GM12864 (cell line): ENCODE measurements around the gene SF3B4.
"Not testable (repeated sequence)": the region's sequence is repeated elsewhere in the genome, so short reads cannot be mapped to it uniquely, and the experiment has no call there.

ENCODE experiments used
- DNase-seq: peaks from one replicate; pipeline ENCODE4 v3.0.0-alpha.2; 2011; ENCODE audit warnings: low read depth
- H3K4me3 ChIP-seq: 2 replicates; pipeline ENCODE4 v1.5.1; 2011; ENCODE audit warnings: mild to moderate bottlenecking, low read depth, low read length, control low read depth
- CTCF ChIP-seq: IDR thresholded peaks from 2 replicates; pipeline ENCODE4 v1.5.1; 2011; ENCODE audit warnings: low read depth, mild to moderate bottlenecking, moderate library complexity, low read length, control low read depth, inconsistent platforms; ENCODE audit errors: missing control alignments

SF3B4 gene

DNA sequence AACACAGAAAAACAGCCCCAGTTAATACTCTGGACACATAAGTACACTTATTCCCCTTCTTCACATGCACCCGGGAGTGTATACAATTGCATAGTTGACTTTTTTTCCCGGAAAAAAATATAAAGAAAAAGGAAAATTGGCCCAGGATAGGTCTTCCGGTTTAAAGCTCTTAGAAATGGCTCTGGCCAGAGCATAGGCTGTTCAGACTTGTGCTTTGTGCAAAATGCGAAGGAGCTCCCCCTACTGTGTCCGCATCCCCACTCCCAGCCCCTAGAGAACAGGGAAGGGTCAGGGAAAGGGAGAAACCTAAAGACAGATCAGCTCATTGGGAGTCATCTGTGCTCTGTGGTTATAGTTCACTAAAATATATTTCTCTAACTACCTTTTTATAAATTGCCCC, 14.6 kb upstream of the SF3B4 start:
- no peak for TF ChIP-seq CTCF
- H3K4me3 ChIP-seq: no peak overlapping the region
- DNase-seq: no peak

- DNase-seq: no peak
- H3K4me3 ChIP-seq: no peak overlapping the region
- TF ChIP-seq CTCF: no peak
Observed at GRCh38 chr1:149940427-149940826, 12.8 kb upstream of the SF3B4 start.

- DNase-seq, H3K4me3 ChIP-seq: not testable (repeated sequence)
Observed at GRCh38 chr1:149938668-149939003, 11.0 kb upstream of the SF3B4 start.

- no peak for DNase-seq
- no peak overlapping the region for H3K4me3 ChIP-seq
- TF ChIP-seq CTCF: no peak
Observed at GRCh38 chr1:149937759-149938158, 10.2 kb upstream of the SF3B4 start.

GRCh38 chr1:149936992-149937705, 9.5 kb upstream of the SF3B4 start:
- H3K4me3 ChIP-seq: no peak overlapping the region
- no peak for TF ChIP-seq CTCF
- no peak for DNase-seq

DNA sequence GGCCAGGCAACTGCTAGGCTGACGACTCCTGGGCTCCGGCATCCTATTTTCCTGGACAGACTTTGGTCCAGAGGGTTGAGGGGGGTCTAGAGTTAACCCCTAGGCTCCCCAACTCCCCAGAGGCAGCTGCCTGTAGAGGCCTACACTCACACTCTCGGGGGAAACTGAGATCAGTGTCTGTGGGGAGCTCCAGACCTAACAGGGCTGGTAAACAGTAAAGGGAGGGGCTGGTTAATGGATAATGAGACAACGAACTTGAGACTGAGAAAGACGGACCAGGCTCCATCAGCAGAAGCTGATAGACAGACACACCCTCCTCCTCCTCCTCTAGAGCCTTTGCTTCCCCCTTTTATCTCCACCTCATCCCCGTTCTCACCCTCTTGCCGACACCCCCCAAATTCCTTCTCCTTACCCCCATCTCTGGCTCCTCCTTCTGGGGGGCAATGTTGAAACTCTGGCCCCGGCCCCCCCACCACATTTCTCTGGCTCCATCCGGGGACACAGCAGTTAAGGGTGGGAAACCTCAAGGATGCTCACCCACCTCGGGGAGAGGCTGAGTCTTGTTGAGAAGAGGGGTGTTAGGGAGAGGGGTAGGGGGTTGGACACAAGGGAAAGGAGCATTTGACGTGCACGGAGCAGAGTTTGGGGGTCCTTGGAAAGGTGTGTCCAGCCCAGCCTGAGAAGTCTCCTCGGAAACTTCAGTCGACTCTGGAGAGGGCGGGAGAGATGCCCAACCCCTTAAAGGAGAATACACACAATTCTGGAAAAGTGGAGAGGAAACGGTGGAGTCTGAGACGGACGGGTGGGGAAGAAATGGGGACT, 8.8 kb upstream of the SF3B4 start, which contains the start of gene MTMR11:
Gene MTMR11 (minus strand): TSS at position 710 of the 822 bp plus-strand sequence. CDS start 232 bp downstream, at position 478.
- no peak for TF ChIP-seq CTCF
- no peak for DNase-seq

DNA sequence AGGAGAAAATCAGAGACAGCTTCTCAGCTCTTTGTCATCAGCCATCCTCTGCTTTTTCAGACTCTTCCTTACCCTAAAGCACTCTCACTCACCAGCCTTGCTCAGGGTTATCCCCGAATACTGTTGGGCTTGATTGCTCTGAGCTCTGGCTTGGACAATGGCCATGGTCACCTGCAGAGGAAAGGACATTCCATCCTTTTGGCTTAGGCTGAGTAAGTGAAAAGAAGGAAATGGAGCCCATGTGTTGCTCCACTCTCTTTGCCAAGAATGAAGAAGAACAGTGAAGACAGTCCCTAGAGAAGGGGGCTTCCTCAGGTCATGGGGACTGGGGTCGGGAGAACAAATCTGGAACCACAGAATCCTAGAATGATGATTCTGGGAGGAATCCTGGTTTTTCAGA, 6.8 kb upstream of the SF3B4 start:
- no peak for TF ChIP-seq CTCF
- DNase-seq: no peak

More for the DNA sequence above, 8.8 kb upstream of the SF3B4 start, which contains the start of gene MTMR11:
- no peak within 1 kb of the TSS for H3K4me3 ChIP-seq

More for the DNA sequence above, 6.8 kb upstream of the SF3B4 start:
- no peak overlapping the region for H3K4me3 ChIP-seq
